Testis (tissue), 3 donors: ENCODE data around the gene CCDC92B. TPM values are rescaled to one million over a fixed set of nuclear protein-coding genes. Genes with fewer than 3 reads are reported as not detected.

ENCODE experiments used
- DNase-seq: peaks from one replicate; pipeline ENCODE4 v3.0.0-alpha.2; 2019
- H3K27ac ChIP-seq, 2 donors: fragments of 200-600 bp; sonication (generic); one replicate each; pipeline ENCODE4 v1.5.1; 2019
- H3K27me3 ChIP-seq: fragments of 200-600 bp; sonication (generic); one replicate; pipeline ENCODE4 v1.5.1; 2019
- H3K36me3 ChIP-seq: fragments of 200-600 bp; sonication (generic); one replicate; pipeline ENCODE4 v1.5.1; 2017; ENCODE audit warnings: low read depth; ENCODE audit errors: missing control alignments
- H3K4me1 ChIP-seq: fragments of 200-600 bp; sonication (generic); one replicate; pipeline ENCODE4 v1.5.1; 2019
- H3K4me3 ChIP-seq, 2 donors: fragments of 200-600 bp; sonication (generic); one replicate each; pipeline ENCODE4 v1.5.1; 2017 to 2019
- H3K9me3 ChIP-seq: fragments of 200-600 bp; sonication (generic); one replicate; pipeline ENCODE4 v1.5.1; 2017
- POLR2A ChIP-seq: fragments of 450-650 bp; IDR thresholded peaks from one replicate; pipeline ENCODE4 v1.6.1; 2017; ENCODE audit warnings: antibody characterized with exemption, mild to moderate bottlenecking, moderate library complexity
- WGBS, 2 donors: methylation state at CpG; one replicate each; pipeline ENCODE4 v1.1.5; 2018; 5-methylcytosine and 5-hydroxymethylcytosine counted together
- intact Hi-C: fragments of 100-400 bp; cut with DNase I; formaldehyde crosslinking; loops from one replicate; pipeline ENCODE4 v1.15.1; 2023; ENCODE audit warnings: low total_unique reads
- polyA plus RNA-seq: library from polyadenylated mRNA; stranded (reverse); fragments of 350-450 nt; fragmentation: Illumina TruSeq; extraction: RNeasy Lipid Tissue Mini Kit (QIAGEN cat#74804); gene quantifications from one replicate; pipeline ENCODE4 v1.2.3, GENCODE V29; 2014; ENCODE audit warnings: low read depth, low replicate concordance; ENCODE audit not compliant: insufficient read depth
- total RNA-seq, 2 donors: library from RNA; depleted of rRNA; stranded (reverse); fragments of >200 nt; gene quantifications; one replicate each; pipeline ENCODE4 v1.2.3, GENCODE V29; 2016
- TF ChIP-seq, protein P1 (sequence below), 3 experiments: fragments of 450-650 bp in 2 of 3; fragments of 200-600 bp in 1 of 3; sonication (generic) in 1 of 3; IDR thresholded peaks; one replicate each; pipeline ENCODE4 v1.5.1; 2016 to 2019; ENCODE audit warnings: antibody characterized with exemption in 3 of 3, mild to moderate bottlenecking in 2 of 3, moderate library complexity in 1 of 3

Gene CCDC92B
- total and polyA plus RNA-seq, 3 donors from 2014 or later: 2.2 to 4.0 (median 3.9) TPM

DNA sequence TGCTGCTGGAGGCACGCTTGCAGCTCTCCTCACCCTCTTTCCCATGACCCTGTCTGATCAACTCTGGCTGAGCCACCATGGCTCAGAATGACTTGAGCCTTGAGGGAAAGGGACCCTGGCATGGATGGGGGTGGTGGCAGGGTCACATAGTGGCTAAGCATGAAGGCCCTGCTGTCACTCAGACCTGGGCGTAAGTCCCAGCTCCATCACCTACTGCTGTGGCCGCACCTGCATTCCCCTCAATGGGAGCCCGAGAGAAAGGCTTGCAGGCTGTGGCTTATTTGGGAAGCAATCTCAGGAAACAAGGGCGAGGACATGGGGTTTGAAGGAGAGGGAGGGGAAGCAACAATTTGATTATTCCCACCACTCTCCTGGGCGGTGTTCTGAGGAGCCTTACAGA lies 29.0 kb upstream of the CCDC92B start:
- Histone ChIP-seq H3K27ac (no peak overlapping the region), H3K4me3 (no peak overlapping the region), H3K9me3 (no peaks in the 10 kb centered on the region), H3K4me1 (peaks cover 4% of the 10 kb centered on the region), H3K27me3 (no peaks in the 10 kb centered on the region), H3K36me3 (no peaks in the 10 kb centered on the region)
- no peak for TF ChIP-seq POLR2A
- TF ChIP-seq, protein P1, sequence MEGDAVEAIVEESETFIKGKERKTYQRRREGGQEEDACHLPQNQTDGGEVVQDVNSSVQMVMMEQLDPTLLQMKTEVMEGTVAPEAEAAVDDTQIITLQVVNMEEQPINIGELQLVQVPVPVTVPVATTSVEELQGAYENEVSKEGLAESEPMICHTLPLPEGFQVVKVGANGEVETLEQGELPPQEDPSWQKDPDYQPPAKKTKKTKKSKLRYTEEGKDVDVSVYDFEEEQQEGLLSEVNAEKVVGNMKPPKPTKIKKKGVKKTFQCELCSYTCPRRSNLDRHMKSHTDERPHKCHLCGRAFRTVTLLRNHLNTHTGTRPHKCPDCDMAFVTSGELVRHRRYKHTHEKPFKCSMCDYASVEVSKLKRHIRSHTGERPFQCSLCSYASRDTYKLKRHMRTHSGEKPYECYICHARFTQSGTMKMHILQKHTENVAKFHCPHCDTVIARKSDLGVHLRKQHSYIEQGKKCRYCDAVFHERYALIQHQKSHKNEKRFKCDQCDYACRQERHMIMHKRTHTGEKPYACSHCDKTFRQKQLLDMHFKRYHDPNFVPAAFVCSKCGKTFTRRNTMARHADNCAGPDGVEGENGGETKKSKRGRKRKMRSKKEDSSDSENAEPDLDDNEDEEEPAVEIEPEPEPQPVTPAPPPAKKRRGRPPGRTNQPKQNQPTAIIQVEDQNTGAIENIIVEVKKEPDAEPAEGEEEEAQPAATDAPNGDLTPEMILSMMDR (IDR thresholded peaks at IDR 0.05): no peak
- WGBS, 2 donors: 65 to 84% methylated on average over 5 to 6 of the region's 6 CpGs
- no peak for DNase-seq
- intact Hi-C loops: no loop called here

DNA sequence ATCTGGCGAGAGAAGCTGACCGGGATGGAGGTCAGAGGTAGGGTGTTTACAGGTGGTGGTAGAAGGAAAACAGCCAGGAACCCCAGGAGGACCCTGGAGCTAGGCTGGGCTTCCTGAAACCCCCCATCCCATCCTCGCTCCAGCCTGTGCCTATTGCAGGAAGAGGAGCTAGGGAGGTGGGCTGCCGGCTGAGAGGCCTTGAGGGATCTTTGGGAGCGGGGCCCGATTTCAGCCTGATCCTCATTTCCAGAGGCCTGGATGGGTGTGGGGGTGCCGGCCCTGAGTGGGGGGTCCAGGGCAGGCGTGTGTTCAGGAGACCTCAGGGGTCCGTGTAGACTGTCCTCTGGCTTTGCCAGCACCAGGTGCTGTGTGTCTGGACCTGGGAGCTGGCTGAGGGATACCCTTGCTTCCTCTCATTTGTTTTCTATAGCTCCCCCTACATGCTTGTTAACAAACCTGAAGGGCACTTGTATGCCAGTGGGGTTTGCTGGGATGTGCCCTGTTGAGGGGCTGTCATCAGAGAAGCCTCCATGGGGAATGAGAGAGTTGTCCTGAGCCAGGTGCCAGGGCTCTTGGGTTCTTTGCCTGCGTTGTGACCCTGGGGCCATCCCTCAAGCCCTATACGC lies 27.9 kb upstream of the CCDC92B start:
- WGBS, 2 donors: 17 to 21% methylated on average over 10 to 11 of the region's 11 CpGs
- H3K4me3 ChIP-seq: peak overlapping the region in 1 of 2 donors; percentile 24
- TF ChIP-seq POLR2A: no peak
- TF ChIP-seq, protein P1 (IDR thresholded peaks at IDR 0.05): no peak
- H3K27me3 ChIP-seq: no peaks in the 10 kb centered on the region
- no peaks in the 10 kb centered on the region for H3K36me3 ChIP-seq
- H3K9me3 ChIP-seq: no peaks in the 10 kb centered on the region
- H3K4me1 ChIP-seq: peaks cover 4% of the 10 kb centered on the region
- no peak overlapping the region for H3K27ac ChIP-seq
- DNase-seq: no peak
- intact Hi-C loops: no loop called here

DNA sequence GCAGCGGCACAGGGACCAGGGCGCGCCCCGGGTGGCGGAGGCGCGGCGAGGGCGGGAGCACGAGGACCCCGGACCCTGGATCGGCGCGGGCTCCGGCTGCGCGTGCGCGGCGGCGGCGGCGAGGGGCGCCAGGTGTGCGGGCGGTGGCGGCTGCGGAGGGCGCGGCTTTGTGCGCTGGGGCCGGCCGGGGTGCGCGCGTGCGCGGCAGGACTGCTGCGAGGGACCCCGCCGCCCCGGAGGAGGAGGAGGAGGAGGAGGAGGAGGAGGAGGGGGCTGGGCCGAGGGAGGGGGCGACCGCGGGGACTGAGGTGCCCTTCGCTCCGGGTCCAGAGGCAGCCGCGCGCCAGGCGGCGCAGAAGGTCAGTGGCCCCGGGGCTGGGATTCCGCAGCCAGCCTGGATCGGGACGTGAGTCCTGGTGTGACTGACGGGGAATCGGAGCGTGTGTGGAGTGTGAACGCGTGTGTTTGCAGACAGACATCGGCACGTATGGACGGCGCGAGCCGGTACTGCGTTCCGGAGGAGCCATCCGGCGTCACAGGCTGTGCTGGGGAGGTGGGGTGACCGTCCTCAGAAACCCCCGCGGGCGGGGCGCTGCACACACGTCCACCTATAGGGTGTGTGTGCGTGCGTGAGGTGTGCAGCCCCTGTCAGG lies 27.3 kb upstream of the CCDC92B start:
- peak; percentile 30 for DNase-seq

DNA sequence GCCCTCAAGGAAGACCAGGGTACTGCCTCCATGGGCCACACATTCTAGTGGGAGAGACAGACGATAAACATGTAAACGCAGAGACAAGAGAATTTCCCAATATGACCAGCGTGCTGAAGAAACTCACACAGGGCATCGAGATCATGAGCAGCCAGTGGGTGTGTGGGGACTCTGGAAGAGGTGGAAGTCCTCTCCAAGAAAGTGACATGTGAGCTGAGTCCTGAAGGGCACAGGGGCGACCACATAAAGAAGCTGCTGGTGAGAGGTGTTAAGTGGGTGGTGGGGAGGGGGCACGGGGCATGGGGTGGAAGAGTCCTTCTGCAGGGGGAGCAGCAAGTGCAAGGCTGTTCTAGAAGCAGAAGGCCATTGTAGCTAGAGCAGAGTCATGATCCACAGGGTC lies 25.8 kb upstream of the CCDC92B start:
- no peak for DNase-seq
- Histone ChIP-seq H3K4me3 (no peak overlapping the region), H3K4me1 (peaks cover 4% of the 10 kb centered on the region), H3K36me3 (no peaks in the 10 kb centered on the region), H3K9me3 (no peaks in the 10 kb centered on the region), H3K27me3 (no peaks in the 10 kb centered on the region), H3K27ac (no peak overlapping the region)
- WGBS, 2 donors: 65 to 70% methylated on average over 6 of the region's 6 CpGs
- TF ChIP-seq POLR2A: no peak
- TF ChIP-seq, protein P1 (IDR thresholded peaks at IDR 0.05): no peak
- intact Hi-C loops: no loop called here

More for the DNA sequence above, 27.3 kb upstream of the CCDC92B start:
- peak overlapping the region; percentile 18 to 33 for H3K4me3 ChIP-seq
- peaks cover 4% of the 10 kb centered on the region for H3K4me1 ChIP-seq
- no peaks in the 10 kb centered on the region for H3K36me3 ChIP-seq
- no peak overlapping the region for H3K27ac ChIP-seq
- no peak for TF ChIP-seq POLR2A
- TF ChIP-seq, protein P1 (IDR thresholded peaks at IDR 0.05): no peak
- intact Hi-C loops: no loop called here
- no peaks in the 10 kb centered on the region for H3K27me3 ChIP-seq
- H3K9me3 ChIP-seq: no peaks in the 10 kb centered on the region
- 0 to 2% methylated on average over 24 to 25 of the region's 80 CpGs for WGBS, 2 donors
